ENCODE results near the gene TANC1.

Gene TANC1

GRCh38 chr2:158967731-158968395 lies 577 bp upstream of the TANC1 start:
- TF ChIP-seq, protein P1, sequence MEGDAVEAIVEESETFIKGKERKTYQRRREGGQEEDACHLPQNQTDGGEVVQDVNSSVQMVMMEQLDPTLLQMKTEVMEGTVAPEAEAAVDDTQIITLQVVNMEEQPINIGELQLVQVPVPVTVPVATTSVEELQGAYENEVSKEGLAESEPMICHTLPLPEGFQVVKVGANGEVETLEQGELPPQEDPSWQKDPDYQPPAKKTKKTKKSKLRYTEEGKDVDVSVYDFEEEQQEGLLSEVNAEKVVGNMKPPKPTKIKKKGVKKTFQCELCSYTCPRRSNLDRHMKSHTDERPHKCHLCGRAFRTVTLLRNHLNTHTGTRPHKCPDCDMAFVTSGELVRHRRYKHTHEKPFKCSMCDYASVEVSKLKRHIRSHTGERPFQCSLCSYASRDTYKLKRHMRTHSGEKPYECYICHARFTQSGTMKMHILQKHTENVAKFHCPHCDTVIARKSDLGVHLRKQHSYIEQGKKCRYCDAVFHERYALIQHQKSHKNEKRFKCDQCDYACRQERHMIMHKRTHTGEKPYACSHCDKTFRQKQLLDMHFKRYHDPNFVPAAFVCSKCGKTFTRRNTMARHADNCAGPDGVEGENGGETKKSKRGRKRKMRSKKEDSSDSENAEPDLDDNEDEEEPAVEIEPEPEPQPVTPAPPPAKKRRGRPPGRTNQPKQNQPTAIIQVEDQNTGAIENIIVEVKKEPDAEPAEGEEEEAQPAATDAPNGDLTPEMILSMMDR (IDR thresholded peaks at IDR 0.05) = no peak
- TF ChIP-seq ZFX (IDR thresholded peaks at IDR 0.05; ENCODE audit: borderline replicate concordance) = no peak
- peak overlapping the region; percentile 61 for H3K27ac ChIP-seq

DNA sequence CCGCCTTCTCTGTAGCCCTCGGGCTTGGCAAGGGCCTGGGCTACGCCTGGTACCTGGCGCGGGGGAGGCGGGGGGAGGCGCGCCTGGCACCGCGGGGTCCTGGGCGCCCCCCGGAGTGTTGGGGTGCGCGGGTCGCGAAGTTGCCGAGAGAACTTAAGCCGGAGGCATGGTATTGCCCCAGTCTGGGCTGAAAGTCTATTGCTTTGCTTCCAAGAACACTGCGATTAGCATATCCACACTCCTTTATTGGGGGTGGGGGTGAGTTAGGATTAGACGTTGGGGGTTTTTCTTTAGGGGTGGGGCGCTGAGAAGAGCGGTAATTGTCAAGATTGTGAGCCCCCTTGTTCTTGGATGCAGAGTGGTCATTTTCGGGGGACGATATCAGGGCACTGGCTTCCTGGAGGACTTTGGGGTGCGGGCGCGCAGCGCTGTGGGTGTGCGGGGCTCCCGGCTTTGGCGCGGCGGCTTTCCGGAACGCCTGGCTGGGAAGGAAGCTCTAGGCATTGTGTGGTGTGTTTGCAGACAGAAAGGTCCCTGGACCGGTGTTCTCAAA lies 798 bp downstream of the TANC1 start:
- no peak for TF ChIP-seq ZFX (IDR thresholded peaks at IDR 0.05; ENCODE audit: borderline replicate concordance)
- TF ChIP-seq, protein P1 (IDR thresholded peaks at IDR 0.05) = no peak
- H3K27ac ChIP-seq = peak overlapping the region; percentile 61

DNA sequence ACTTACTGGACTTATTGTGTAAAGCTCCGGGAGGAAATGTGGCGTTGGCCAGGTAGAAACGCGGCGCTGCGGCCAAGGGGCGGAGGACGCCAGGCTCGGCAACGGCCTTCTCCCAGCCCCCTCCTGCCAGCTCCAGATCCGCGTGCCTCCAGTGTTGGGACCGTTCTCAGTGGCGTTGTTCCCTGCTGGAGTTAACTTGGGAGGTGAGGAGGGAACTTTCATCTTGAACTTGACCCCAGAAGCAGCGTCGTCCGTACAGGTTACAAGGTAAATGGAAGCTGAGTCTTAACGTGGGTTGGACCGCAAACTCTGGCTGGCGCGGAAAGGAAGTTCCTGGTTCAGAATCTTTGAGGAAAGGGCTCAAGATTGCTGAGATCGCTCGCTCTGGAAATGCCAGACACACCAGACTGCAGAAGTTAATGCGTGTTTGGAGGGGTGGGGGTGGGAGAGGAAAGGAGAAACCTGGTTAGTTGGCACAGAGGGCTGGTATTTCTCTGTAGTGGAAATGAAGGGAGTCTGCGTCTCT lies 1.3 kb downstream of the TANC1 start:
- TF ChIP-seq, protein P1 (IDR thresholded peaks at IDR 0.05) = no peak
- TF ChIP-seq ZFX (IDR thresholded peaks at IDR 0.05; ENCODE audit: borderline replicate concordance) = no peak
- H3K27ac ChIP-seq = peak overlapping the region; percentile 61

GRCh38 chr2:158970241-158970751 lies 1.9 kb downstream of the TANC1 start:
- TF ChIP-seq ZFX (IDR thresholded peaks at IDR 0.05; ENCODE audit: borderline replicate concordance) = no peak
- TF ChIP-seq, protein P1 (IDR thresholded peaks at IDR 0.05) = no peak
- H3K27ac ChIP-seq = peak overlapping the region; percentile 61

DNA sequence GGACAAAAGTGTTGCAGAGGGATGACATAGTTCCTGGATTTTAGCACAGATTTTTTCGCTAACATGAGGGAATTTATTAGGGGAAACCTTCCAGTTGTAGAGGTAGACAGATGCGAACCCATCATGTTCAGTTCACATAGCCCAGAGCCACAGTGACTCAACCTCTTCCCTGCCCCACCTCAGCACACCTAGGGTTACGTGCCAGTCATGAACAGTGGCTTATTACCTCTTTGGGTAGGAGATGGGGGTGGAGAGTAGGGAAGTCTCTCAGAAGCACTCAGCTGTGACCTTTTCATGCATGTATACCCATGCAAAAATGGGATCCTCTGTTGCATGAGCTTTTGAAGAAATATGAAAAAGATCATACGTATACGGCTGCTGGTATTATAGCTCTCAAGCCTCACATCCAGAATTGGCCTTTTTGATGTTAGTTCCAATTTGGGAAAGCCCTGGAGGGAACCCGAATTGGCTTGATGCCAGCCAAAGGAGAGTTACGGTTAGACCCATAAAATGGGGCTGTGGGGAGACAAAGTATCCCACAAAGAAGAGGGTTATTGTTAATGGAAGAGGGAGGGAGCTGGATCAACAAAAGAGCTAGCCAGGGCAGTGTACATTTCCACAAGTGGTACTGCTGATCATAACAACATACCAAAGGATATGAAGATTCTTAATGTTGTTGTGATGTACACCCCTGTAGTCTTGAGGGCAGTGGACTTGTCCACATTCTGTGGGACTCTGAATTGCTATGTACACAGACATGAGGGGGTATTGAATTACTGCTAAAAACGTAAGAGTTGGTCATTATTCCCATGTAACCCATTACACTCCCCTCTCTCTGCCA lies 4.9 kb downstream of the TANC1 start:
- TF ChIP-seq ZFX (IDR thresholded peaks at IDR 0.05; ENCODE audit: borderline replicate concordance) = no peak
- TF ChIP-seq, protein P1 (IDR thresholded peaks at IDR 0.05) = no peak
- H3K27ac ChIP-seq = no peak overlapping the region

DNA sequence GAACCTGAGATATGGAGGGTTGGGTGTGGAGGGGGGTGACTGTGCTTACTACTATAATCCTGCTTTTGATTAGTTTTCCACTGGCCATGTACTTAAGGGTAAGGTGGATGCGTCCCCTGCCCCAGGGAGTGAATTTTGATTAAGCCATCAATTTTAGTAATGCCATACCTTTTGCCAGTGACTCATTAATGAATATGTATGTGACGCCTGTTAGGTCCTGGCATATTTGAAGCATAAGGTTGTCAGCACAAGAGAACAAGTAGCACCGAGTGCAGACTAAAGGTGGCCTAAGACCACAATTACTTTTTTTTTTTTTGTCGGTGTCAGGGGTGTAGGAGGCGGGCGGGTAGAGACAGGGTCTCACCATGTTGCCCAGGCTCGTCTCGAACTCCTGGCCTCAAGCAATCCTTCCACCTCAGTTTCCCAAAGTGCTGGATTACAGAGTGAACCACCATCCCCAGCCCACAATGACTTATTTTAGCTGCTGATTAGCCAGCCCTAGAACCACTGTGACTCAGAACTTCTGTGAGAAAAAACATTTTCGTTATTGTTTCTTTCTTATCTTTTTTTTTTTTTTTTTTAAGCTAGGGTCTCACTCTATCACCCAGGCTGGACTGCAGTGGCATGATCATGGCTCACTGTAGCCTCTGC lies 7.0 kb downstream of the TANC1 start:
- TF ChIP-seq, protein P1 (IDR thresholded peaks at IDR 0.05) = no peak
- no peak overlapping the region for H3K27ac ChIP-seq
